GM18498 (cell line): ENCODE data around the gene CBLN4.

ENCODE experiments used
- ATAC-seq: cut with Tn5 transposase; IDR thresholded peaks from one replicate; pipeline ENCODE4 v1.9.1; 2021; ENCODE audit warnings: mild to moderate bottlenecking, moderate library complexity; ENCODE audit not compliant: unreplicated experiment

CBLN4 gene

GRCh38 chr20:55947701-55948100 lies 57.6 kb downstream of the CBLN4 start:
- ATAC-seq = no peak
